Fibroblast of skin of back (primary cell): ENCODE data around the gene CDC27.
"Not testable (repeated sequence)": the region's sequence is repeated elsewhere in the genome, so short reads cannot be mapped to it uniquely, and the experiment has no call there.

Experiments
- DNase-seq: peaks from one replicate; pipeline ENCODE4 v3.0.0-alpha.2; 2013

Gene CDC27

GRCh38 chr17:47190243-47190642 lies 1.1 kb upstream of the CDC27 start:
- no peak for DNase-seq

GRCh38 chr17:47189732-47190237 lies 690 bp upstream of the CDC27 start:
- no peak for DNase-seq

GRCh38 chr17:47188271-47188875 lies 722 bp downstream of the CDC27 start:
- peak; percentile 44 for DNase-seq

GRCh38 chr17:47184681-47185080 lies 4.4 kb downstream of the CDC27 start:
- peak; percentile 17 for DNase-seq

GRCh38 chr17:47180988-47181387 lies 8.1 kb downstream of the CDC27 start:
- not testable (repeated sequence) for DNase-seq

- no peak for DNase-seq
Observed at GRCh38 chr17:47180337-47180736, 8.8 kb downstream of the CDC27 start.

GRCh38 chr17:47179141-47179540 lies 10.0 kb downstream of the CDC27 start:
- DNase-seq, result no peak

GRCh38 chr17:47177261-47177660 lies 11.8 kb downstream of the CDC27 start:
- DNase-seq, result no peak

GRCh38 chr17:47176389-47176826 lies 12.7 kb downstream of the CDC27 start:
- no peak for DNase-seq

- DNase-seq, result not testable (repeated sequence)
Observed at GRCh38 chr17:47174823-47175222, 14.3 kb downstream of the CDC27 start.

- DNase-seq, result no peak
Observed at GRCh38 chr17:47172696-47173565, 16.2 kb downstream of the CDC27 start.

- DNase-seq, result no peak
Observed at GRCh38 chr17:47170710-47171109, 18.4 kb downstream of the CDC27 start.

GRCh38 chr17:47168896-47169295 lies 20.2 kb downstream of the CDC27 start:
- DNase-seq, result not testable (repeated sequence)

- DNase-seq, result not testable (repeated sequence)
Observed at GRCh38 chr17:47166854-47167253, 22.2 kb downstream of the CDC27 start.

- DNase-seq, result no peak
Observed at GRCh38 chr17:47165137-47165536, 24.0 kb downstream of the CDC27 start.

- no peak for DNase-seq
Observed at GRCh38 chr17:47164263-47164662, 24.8 kb downstream of the CDC27 start.

GRCh38 chr17:47162013-47162622 lies 27.0 kb downstream of the CDC27 start:
- DNase-seq, result no peak

- no peak for DNase-seq
Observed at GRCh38 chr17:47159315-47159714, 29.8 kb downstream of the CDC27 start.

GRCh38 chr17:47145351-47145750 lies 43.7 kb downstream of the CDC27 start:
- no peak for DNase-seq

- DNase-seq, result no peak
Observed at GRCh38 chr17:47135235-47135634, 53.9 kb downstream of the CDC27 start.

GRCh38 chr17:47134354-47134753 lies 54.7 kb downstream of the CDC27 start:
- DNase-seq, result not testable (repeated sequence)

GRCh38 chr17:47131761-47132160 lies 57.3 kb downstream of the CDC27 start:
- no peak for DNase-seq

GRCh38 chr17:47126835-47127234 lies 62.3 kb downstream of the CDC27 start:
- not testable (repeated sequence) for DNase-seq
